Fibroblast of the aortic adventitia (primary cell): ENCODE results near the gene LDHAL6B. TPM values are rescaled to one million over a fixed set of nuclear protein-coding genes. Genes with fewer than 3 reads are reported as not detected.

Experiments used
- DNase-seq: peaks from one replicate; pipeline ENCODE4 v3.0.0-alpha.2; 2010; ENCODE audit warnings: low read depth
- H3K4me3 ChIP-seq: 2 replicates; pipeline ENCODE4 v1.5.1; 2011; ENCODE audit warnings: low read depth, mild to moderate bottlenecking, control low read depth, low read length, moderate library complexity
- CTCF ChIP-seq: IDR thresholded peaks from 2 replicates; pipeline ENCODE4 v1.5.1; 2011; ENCODE audit warnings: mild to moderate bottlenecking, low read length, control low read depth, inconsistent platforms; ENCODE audit not compliant: insufficient read depth
- total RNA-seq: library from RNA; depleted of rRNA; stranded (reverse); fragments of >200 nt; gene quantifications from 2 replicates; pipeline ENCODE4 v1.2.3, GENCODE V29; 2012; ENCODE audit warnings: low replicate concordance

LDHAL6B gene
- total RNA-seq, 1 donor, result not detected

GRCh38 chr15:59224474-59224873 lies 17.8 kb downstream of the LDHAL6B start:
- no peak for DNase-seq
- no peak for TF ChIP-seq CTCF
- H3K4me3 ChIP-seq, result no peak overlapping the region

GRCh38 chr15:59227021-59227420 lies 20.4 kb downstream of the LDHAL6B start:
- H3K4me3 ChIP-seq, result no peak overlapping the region
- DNase-seq, result no peak
- no peak for TF ChIP-seq CTCF

- no peak overlapping the region for H3K4me3 ChIP-seq
- no peak for TF ChIP-seq CTCF
- no peak for DNase-seq
Measured at GRCh38 chr15:59229015-59229414, 22.4 kb downstream of the LDHAL6B start.

- no peak for TF ChIP-seq CTCF
- H3K4me3 ChIP-seq, result no peak overlapping the region
- no peak for DNase-seq
Measured at GRCh38 chr15:59229453-59229852, 22.8 kb downstream of the LDHAL6B start.

GRCh38 chr15:59230531-59231055 lies 23.9 kb downstream of the LDHAL6B start:
- DNase-seq, result no peak
- TF ChIP-seq CTCF, result no peak
- H3K4me3 ChIP-seq, result no peak overlapping the region

- peak; percentile 88 for DNase-seq
- H3K4me3 ChIP-seq, result no peak overlapping the region
- TF ChIP-seq CTCF, result no peak
Measured at GRCh38 chr15:59232476-59232875, 25.8 kb downstream of the LDHAL6B start.

- DNase-seq, result no peak
- no peak overlapping the region for H3K4me3 ChIP-seq
- TF ChIP-seq CTCF, result no peak
Measured at GRCh38 chr15:59236394-59236793, 29.8 kb downstream of the LDHAL6B start.
